ENCODE data around the gene ELP1.
"Not testable (repeated sequence)": the region's sequence is repeated elsewhere in the genome, so short reads cannot be mapped to it uniquely, and the experiment has no call there.

ELP1 gene

GRCh38 chr9:108844856-108845255, 89.1 kb downstream of the ELP1 start:
- Mint-ChIP-seq H3K27ac (no peak overlapping the region), H3K4me1 (ENCODE audit: low read depth) (peaks cover 5% of the 10 kb centered on the region), H3K4me3 (no peak overlapping the region), H3K36me3 (ENCODE audit: low read depth) (no peaks in the 10 kb centered on the region), H3K27me3 (ENCODE audit: low read depth) (no peaks in the 10 kb centered on the region), H3K9me3 (no peaks in the 10 kb centered on the region)
- no peak for DNase-seq (ENCODE audit: low spot score)

- Mint-ChIP-seq H3K9me3 (no peaks in the 10 kb centered on the region), H3K36me3 (ENCODE audit: low read depth) (no peaks in the 10 kb centered on the region), H3K27ac (no peak overlapping the region), H3K27me3 (ENCODE audit: low read depth) (no peaks in the 10 kb centered on the region), H3K4me1 (ENCODE audit: low read depth) (peaks cover 5% of the 10 kb centered on the region), H3K4me3 (no peak overlapping the region)
- no peak for DNase-seq (ENCODE audit: low spot score)
These were observed 89.5 kb downstream of the ELP1 start for GRCh38 chr9:108844391-108844790.

- Mint-ChIP-seq H3K36me3 (ENCODE audit: low read depth) (no peaks in the 10 kb centered on the region), H3K4me1 (ENCODE audit: low read depth) (peaks cover 5% of the 10 kb centered on the region), H3K27ac (no peak overlapping the region), H3K4me3 (peak overlapping the region; percentile 54), H3K9me3 (no peaks in the 10 kb centered on the region), H3K27me3 (ENCODE audit: low read depth) (no peaks in the 10 kb centered on the region)
- no peak for DNase-seq (ENCODE audit: low spot score)
These were observed 91.2 kb downstream of the ELP1 start for GRCh38 chr9:108842610-108843295.

- H3K36me3 Mint-ChIP-seq (ENCODE audit: low read depth); H3K9me3 Mint-ChIP-seq; H3K4me3 Mint-ChIP-seq; DNase-seq (ENCODE audit: low spot score); H3K27me3 Mint-ChIP-seq (ENCODE audit: low read depth); H3K27ac Mint-ChIP-seq: not testable (repeated sequence)
- peaks cover 12% of the 10 kb centered on the region for H3K4me1 Mint-ChIP-seq (ENCODE audit: low read depth)
These were observed 94.4 kb downstream of the ELP1 start for GRCh38 chr9:108839561-108839960.

GRCh38 chr9:108838017-108838416, 95.9 kb downstream of the ELP1 start:
- Mint-ChIP-seq H3K4me3 (no peak overlapping the region), H3K27me3 (ENCODE audit: low read depth) (no peaks in the 10 kb centered on the region), H3K27ac (no peak overlapping the region), H3K9me3 (no peaks in the 10 kb centered on the region), H3K4me1 (ENCODE audit: low read depth) (peaks cover 12% of the 10 kb centered on the region), H3K36me3 (ENCODE audit: low read depth) (no peaks in the 10 kb centered on the region)
- DNase-seq (ENCODE audit: low spot score) = no peak

- H3K9me3 Mint-ChIP-seq = no peaks in the 10 kb centered on the region
- no peak for DNase-seq (ENCODE audit: low spot score)
- H3K36me3 Mint-ChIP-seq (ENCODE audit: low read depth) = no peaks in the 10 kb centered on the region
- H3K27ac Mint-ChIP-seq = no peak overlapping the region
- no peaks in the 10 kb centered on the region for H3K27me3 Mint-ChIP-seq (ENCODE audit: low read depth)
- no peak overlapping the region for H3K4me3 Mint-ChIP-seq
- H3K4me1 Mint-ChIP-seq (ENCODE audit: low read depth) = peaks cover 8% of the 10 kb centered on the region
These were observed 96.4 kb downstream of the ELP1 start for GRCh38 chr9:108837530-108837929.

GRCh38 chr9:108836781-108837180, 97.1 kb downstream of the ELP1 start:
- no peaks in the 10 kb centered on the region for H3K36me3 Mint-ChIP-seq (ENCODE audit: low read depth)
- DNase-seq (ENCODE audit: low spot score) = no peak
- H3K27me3 Mint-ChIP-seq (ENCODE audit: low read depth) = no peaks in the 10 kb centered on the region
- H3K4me1 Mint-ChIP-seq (ENCODE audit: low read depth) = peaks cover 7% of the 10 kb centered on the region
- H3K27ac Mint-ChIP-seq = no peak overlapping the region
- no peaks in the 10 kb centered on the region for H3K9me3 Mint-ChIP-seq
- no peak overlapping the region for H3K4me3 Mint-ChIP-seq

GRCh38 chr9:108836319-108836718, 97.6 kb downstream of the ELP1 start:
- Mint-ChIP-seq H3K27ac (no peak overlapping the region), H3K9me3 (no peaks in the 10 kb centered on the region), H3K36me3 (ENCODE audit: low read depth) (no peaks in the 10 kb centered on the region), H3K4me3 (no peak overlapping the region), H3K4me1 (ENCODE audit: low read depth) (peaks cover 7% of the 10 kb centered on the region), H3K27me3 (ENCODE audit: low read depth) (no peaks in the 10 kb centered on the region)
- no peak for DNase-seq (ENCODE audit: low spot score)

- Mint-ChIP-seq H3K27ac (no peak overlapping the region), H3K36me3 (ENCODE audit: low read depth) (no peaks in the 10 kb centered on the region), H3K4me1 (ENCODE audit: low read depth) (peaks cover 7% of the 10 kb centered on the region), H3K4me3 (no peak overlapping the region), H3K9me3 (no peaks in the 10 kb centered on the region), H3K27me3 (ENCODE audit: low read depth) (no peaks in the 10 kb centered on the region)
- DNase-seq (ENCODE audit: low spot score) = no peak
These were observed 98.1 kb downstream of the ELP1 start for GRCh38 chr9:108835831-108836230.

GRCh38 chr9:108834959-108835665, 98.8 kb downstream of the ELP1 start:
- Mint-ChIP-seq H3K9me3 (no peaks in the 10 kb centered on the region), H3K36me3 (ENCODE audit: low read depth) (no peaks in the 10 kb centered on the region), H3K27ac (no peak overlapping the region), H3K4me1 (ENCODE audit: low read depth) (peaks cover 7% of the 10 kb centered on the region), H3K27me3 (ENCODE audit: low read depth) (no peaks in the 10 kb centered on the region), H3K4me3 (no peak overlapping the region)
- no peak for DNase-seq (ENCODE audit: low spot score)

GRCh38 chr9:108832179-108832500, 101.8 kb downstream of the ELP1 start:
- H3K9me3 Mint-ChIP-seq = no peaks in the 10 kb centered on the region
- no peak overlapping the region for H3K4me3 Mint-ChIP-seq
- H3K27me3 Mint-ChIP-seq (ENCODE audit: low read depth) = peaks cover 3% of the 10 kb centered on the region
- H3K27ac Mint-ChIP-seq = no peak overlapping the region
- no peaks in the 10 kb centered on the region for H3K36me3 Mint-ChIP-seq (ENCODE audit: low read depth)
- DNase-seq (ENCODE audit: low spot score) = no peak
- H3K4me1 Mint-ChIP-seq (ENCODE audit: low read depth) = peaks cover 7% of the 10 kb centered on the region

- Mint-ChIP-seq H3K4me3 (no peak overlapping the region), H3K4me1 (ENCODE audit: low read depth) (peaks cover 7% of the 10 kb centered on the region), H3K27me3 (ENCODE audit: low read depth) (peaks cover 3% of the 10 kb centered on the region), H3K27ac (no peak overlapping the region), H3K36me3 (ENCODE audit: low read depth) (no peaks in the 10 kb centered on the region), H3K9me3 (no peaks in the 10 kb centered on the region)
- no peak for DNase-seq (ENCODE audit: low spot score)
These were observed 102.3 kb downstream of the ELP1 start for GRCh38 chr9:108831496-108832178.

- Mint-ChIP-seq H3K27ac (no peak overlapping the region), H3K4me1 (ENCODE audit: low read depth) (peaks cover 4% of the 10 kb centered on the region), H3K9me3 (no peaks in the 10 kb centered on the region), H3K36me3 (ENCODE audit: low read depth) (no peaks in the 10 kb centered on the region), H3K27me3 (ENCODE audit: low read depth) (peaks cover 6% of the 10 kb centered on the region), H3K4me3 (no peak overlapping the region)
- DNase-seq (ENCODE audit: low spot score) = no peak
These were observed 103.7 kb downstream of the ELP1 start for GRCh38 chr9:108830272-108830671.

GRCh38 chr9:108823829-108824228, 110.1 kb downstream of the ELP1 start:
- DNase-seq (ENCODE audit: low spot score) = no peak
- Mint-ChIP-seq H3K4me3 (no peak overlapping the region), H3K36me3 (ENCODE audit: low read depth) (no peaks in the 10 kb centered on the region), H3K27ac (no peak overlapping the region), H3K9me3 (peaks cover 12% of the 10 kb centered on the region), H3K4me1 (ENCODE audit: low read depth) (no peaks in the 10 kb centered on the region), H3K27me3 (ENCODE audit: low read depth) (peaks cover 9% of the 10 kb centered on the region)
